CD4-positive, CD25-positive, alpha-beta regulatory T cell (primary cell): Measurements from ENCODE around the gene TXNDC8. TPM values are rescaled to one million over a fixed set of nuclear protein-coding genes. Genes with fewer than 3 reads are reported as not detected.

Source experiments
- polyA plus RNA-seq, 4 donors: library from polyadenylated mRNA; unstranded; fragments of 300-500 nt; fragmentation: Illumina TruSeq; gene quantifications; one replicate each; pipeline ENCODE4 v1.2.3, GENCODE V29; 2021
- total RNA-seq: library from RNA; stranded (reverse); gene quantifications from one replicate; pipeline ENCODE4 v1.2.3, GENCODE V29; 2022

TXNDC8 gene
- total and polyA plus RNA-seq, 5 donors from 2014 or later, result not detected

Other genes starting within 250 kb of the TXNDC8 start
- gene C9orf152, start 129.7 kb downstream of the TXNDC8 start, total RNA-seq, result not detected
- gene C9orf152, start 129.7 kb downstream of the TXNDC8 start, polyA plus RNA-seq, result not detected
- gene TXN, start 81.4 kb downstream of the TXNDC8 start, total RNA-seq, result 58.4 TPM
- gene TXN, start 81.4 kb downstream of the TXNDC8 start, polyA plus RNA-seq, result 100 to 1,000 TPM; 173 to 277 (median 221) TPM
- 0.12 TPM for gene SVEP1, start 241.9 kb upstream of the TXNDC8 start, total RNA-seq
- not detected for gene SVEP1, start 241.9 kb upstream of the TXNDC8 start, polyA plus RNA-seq